ENCODE data around the gene GKAP1.
"Not testable (repeated sequence)": the region's sequence is repeated elsewhere in the genome, so short reads cannot be mapped to it uniquely, and the experiment has no call there.

The GKAP1 gene

GRCh38 chr9:83817356-83818278, at the start of gene GKAP1:
Gene GKAP1, minus strand, starts transcription at chr9:83817769. Its CDS starts 11,252 bp downstream, at chr9:83806517.
- peak; percentile 78 for DNase-seq

GRCh38 chr9:83849895-83850294, 32.3 kb upstream of the GKAP1 start:
- not testable (repeated sequence) for DNase-seq

- not testable (repeated sequence) for DNase-seq
Measured at GRCh38 chr9:83837070-83837643, 19.6 kb upstream of the GKAP1 start.

- DNase-seq = not testable (repeated sequence)
Measured at GRCh38 chr9:83830426-83831071, 13.0 kb upstream of the GKAP1 start.

GRCh38 chr9:83824986-83825623, 7.5 kb upstream of the GKAP1 start:
- not testable (repeated sequence) for DNase-seq

- peak; percentile 24 for DNase-seq
Measured at GRCh38 chr9:83817011-83817355, 586 bp downstream of the GKAP1 start.

- DNase-seq = not testable (repeated sequence)
Measured at GRCh38 chr9:83815120-83815519, 2.4 kb downstream of the GKAP1 start.

- not testable (repeated sequence) for DNase-seq
Measured at GRCh38 chr9:83809213-83809612, 8.4 kb downstream of the GKAP1 start.

- not testable (repeated sequence) for DNase-seq
Measured at GRCh38 chr9:83804454-83804853, 13.1 kb downstream of the GKAP1 start.

- DNase-seq = not testable (repeated sequence)
Measured at GRCh38 chr9:83803941-83804340, 13.6 kb downstream of the GKAP1 start.

GRCh38 chr9:83800236-83801033, 17.1 kb downstream of the GKAP1 start:
- DNase-seq = no peak

- no peak for DNase-seq
Measured at GRCh38 chr9:83794051-83794450, 23.5 kb downstream of the GKAP1 start.

- no peak for DNase-seq
Measured at GRCh38 chr9:83792746-83793145, 24.8 kb downstream of the GKAP1 start.

GRCh38 chr9:83778164-83778563, 39.4 kb downstream of the GKAP1 start:
- DNase-seq = no peak

- no peak for DNase-seq
Measured at GRCh38 chr9:83775932-83776331, 41.6 kb downstream of the GKAP1 start.

GRCh38 chr9:83772860-83773259, 44.7 kb downstream of the GKAP1 start:
- DNase-seq = no peak

GRCh38 chr9:83765376-83765775, 52.2 kb downstream of the GKAP1 start:
- no peak for DNase-seq

GRCh38 chr9:83754383-83754977, 63.1 kb downstream of the GKAP1 start:
- no peak for DNase-seq

GRCh38 chr9:83749706-83750105, 67.9 kb downstream of the GKAP1 start:
- DNase-seq = no peak

GRCh38 chr9:83744206-83744605, 73.4 kb downstream of the GKAP1 start:
- no peak for DNase-seq

- no peak for DNase-seq
Measured at GRCh38 chr9:83733739-83734138, 83.8 kb downstream of the GKAP1 start.

All from stimulated activated naive CD4-positive, alpha-beta T cell treated with Interleukin-2 at 50 U/mL for 16 hours (primary cell).